KMS-11 (cell line): ENCODE data around the gene PTPRF.

Source experiments
- H2AFZ ChIP-seq: fragments of 200-600 bp; sonication (generic); 2 replicates; pipeline ENCODE4 v1.6.1; 2016; ENCODE audit warnings: antibody characterized with exemption, mixed run types, low read depth
- H3K27ac ChIP-seq: fragments of 200-600 bp; sonication (generic); 2 replicates; pipeline ENCODE4 v1.6.1; 2016; ENCODE audit warnings: mild to moderate bottlenecking, mixed run types
- H3K27me3 ChIP-seq: fragments of 200-600 bp; sonication (generic); 2 replicates; pipeline ENCODE4 v1.6.1; 2017; ENCODE audit warnings: mild to moderate bottlenecking, low read depth, mixed run types, moderate library complexity; ENCODE audit not compliant: insufficient read depth
- H3K36me3 ChIP-seq: fragments of 200-600 bp; sonication (generic); 2 replicates; pipeline ENCODE4 v1.6.1; 2017; ENCODE audit warnings: mild to moderate bottlenecking, mixed run types; ENCODE audit not compliant: insufficient read depth
- H3K4me1 ChIP-seq: fragments of 200-600 bp; sonication (generic); 2 replicates; pipeline ENCODE4 v1.6.1; 2016; ENCODE audit warnings: mild to moderate bottlenecking, low read depth, mixed run types; ENCODE audit not compliant: poor library complexity, severe bottlenecking
- H3K4me2 ChIP-seq: fragments of 200-600 bp; sonication (generic); 2 replicates; pipeline ENCODE4 v1.7.0; 2016; ENCODE audit warnings: mild to moderate bottlenecking, mixed run types
- H3K4me3 ChIP-seq: fragments of 200-600 bp; sonication (generic); IDR thresholded peaks from 2 replicates; pipeline ENCODE4 v1.6.1; 2017; ENCODE audit warnings: low read depth, low read length, mixed read lengths; ENCODE audit not compliant: insufficient read depth
- H3K79me2 ChIP-seq: fragments of 200-600 bp; sonication (generic); 2 replicates; pipeline ENCODE4 v1.6.1; 2016; ENCODE audit warnings: low read depth, mixed run types; ENCODE audit not compliant: insufficient read depth
- H3K9ac ChIP-seq: fragments of 200-600 bp; sonication (generic); 2 replicates; pipeline ENCODE4 v1.6.1; 2016; ENCODE audit warnings: mild to moderate bottlenecking, mixed run types
- H4K20me1 ChIP-seq: fragments of 200-600 bp; sonication (generic); 2 replicates; pipeline ENCODE4 v1.6.1; 2016; ENCODE audit warnings: mild to moderate bottlenecking, mixed run types; ENCODE audit not compliant: insufficient read depth
- TF ChIP-seq, protein P1 (sequence below): fragments of 200-600 bp; sonication (generic); conservative IDR thresholded peaks from 2 replicates; pipeline ENCODE4 v1.6.1; 2017; ENCODE audit warnings: low read depth, mild to moderate bottlenecking, antibody characterized with exemption, low read length, moderate library complexity, mixed read lengths

The PTPRF gene

DNA sequence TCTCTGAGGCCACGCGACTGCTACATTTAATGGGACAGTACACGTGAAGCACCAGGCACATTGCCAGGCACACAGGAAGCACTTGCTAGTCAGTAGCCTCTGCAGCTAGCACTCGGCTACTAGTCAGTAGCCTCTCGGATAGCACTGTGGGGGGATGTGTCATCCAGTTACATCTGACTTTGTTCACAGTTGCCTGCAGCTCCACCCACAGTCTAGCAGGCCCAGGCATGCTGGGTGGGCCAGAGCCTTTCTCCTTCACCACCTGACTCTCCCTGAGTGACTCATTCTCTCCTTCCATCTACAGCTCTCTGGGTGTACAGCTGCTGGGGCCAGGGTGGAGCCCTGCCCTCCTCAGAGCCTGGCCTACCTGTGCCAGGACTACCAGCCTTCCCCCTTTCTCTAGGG, 51.5 kb downstream of the PTPRF start:
- H2AFZ ChIP-seq, result no peak overlapping the region
- no peak overlapping the region for H3K4me3 ChIP-seq
- H3K27me3 ChIP-seq, result no peaks in the 10 kb centered on the region
- no peak overlapping the region for H3K4me2 ChIP-seq
- no peaks in the 10 kb centered on the region for H4K20me1 ChIP-seq
- TF ChIP-seq, protein P1, sequence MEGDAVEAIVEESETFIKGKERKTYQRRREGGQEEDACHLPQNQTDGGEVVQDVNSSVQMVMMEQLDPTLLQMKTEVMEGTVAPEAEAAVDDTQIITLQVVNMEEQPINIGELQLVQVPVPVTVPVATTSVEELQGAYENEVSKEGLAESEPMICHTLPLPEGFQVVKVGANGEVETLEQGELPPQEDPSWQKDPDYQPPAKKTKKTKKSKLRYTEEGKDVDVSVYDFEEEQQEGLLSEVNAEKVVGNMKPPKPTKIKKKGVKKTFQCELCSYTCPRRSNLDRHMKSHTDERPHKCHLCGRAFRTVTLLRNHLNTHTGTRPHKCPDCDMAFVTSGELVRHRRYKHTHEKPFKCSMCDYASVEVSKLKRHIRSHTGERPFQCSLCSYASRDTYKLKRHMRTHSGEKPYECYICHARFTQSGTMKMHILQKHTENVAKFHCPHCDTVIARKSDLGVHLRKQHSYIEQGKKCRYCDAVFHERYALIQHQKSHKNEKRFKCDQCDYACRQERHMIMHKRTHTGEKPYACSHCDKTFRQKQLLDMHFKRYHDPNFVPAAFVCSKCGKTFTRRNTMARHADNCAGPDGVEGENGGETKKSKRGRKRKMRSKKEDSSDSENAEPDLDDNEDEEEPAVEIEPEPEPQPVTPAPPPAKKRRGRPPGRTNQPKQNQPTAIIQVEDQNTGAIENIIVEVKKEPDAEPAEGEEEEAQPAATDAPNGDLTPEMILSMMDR, result no peak
- H3K36me3 ChIP-seq, result no peaks in the 10 kb centered on the region
- no peak overlapping the region for H3K27ac ChIP-seq
- H3K4me1 ChIP-seq, result no peaks in the 10 kb centered on the region
- H3K9ac ChIP-seq, result no peak overlapping the region
- no peaks in the 10 kb centered on the region for H3K79me2 ChIP-seq

DNA sequence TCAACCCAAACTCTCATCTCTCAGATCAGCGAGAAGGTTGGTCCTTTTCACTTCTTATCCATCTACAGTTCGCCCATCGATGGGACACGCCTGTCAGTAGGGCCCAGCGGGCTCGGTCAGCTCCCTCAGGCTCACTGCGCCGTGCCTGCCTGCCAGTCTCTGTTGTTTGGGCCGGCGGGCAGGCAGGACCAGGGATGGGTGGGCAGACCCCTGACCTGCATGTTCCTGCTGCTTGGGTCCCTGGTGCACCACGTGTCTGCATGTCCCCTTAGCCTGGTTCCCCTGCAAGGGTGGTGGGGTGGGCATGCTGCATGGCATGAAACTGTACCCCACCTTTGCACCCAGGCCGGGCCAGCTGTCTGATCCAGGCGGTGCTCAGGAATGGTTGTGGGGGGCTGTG, 52.4 kb downstream of the PTPRF start:
- no peaks in the 10 kb centered on the region for H3K36me3 ChIP-seq

DNA sequence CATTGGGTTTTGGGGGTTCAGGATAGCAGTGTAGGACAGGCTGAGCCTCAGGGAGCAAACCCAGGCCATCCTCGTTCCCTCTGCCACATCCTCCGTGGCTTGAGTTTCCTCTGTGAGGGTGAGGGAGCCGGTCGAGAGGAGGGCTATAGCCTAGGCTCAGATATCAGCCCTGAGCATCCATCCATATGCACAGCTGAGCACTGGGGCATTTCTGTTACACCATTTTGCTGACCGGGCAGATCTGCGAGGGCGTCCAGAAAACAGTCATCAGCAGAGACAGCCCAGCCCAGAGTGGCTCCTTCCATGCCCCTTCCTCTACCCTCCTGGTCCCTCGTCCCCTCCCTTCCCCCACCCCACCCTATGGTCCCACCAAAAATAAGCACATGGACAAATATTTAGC, 53.5 kb downstream of the PTPRF start:
- Histone ChIP-seq H2AFZ (no peak overlapping the region), H3K36me3 (no peaks in the 10 kb centered on the region), H3K9ac (no peak overlapping the region)

More for the DNA sequence above, 52.4 kb downstream of the PTPRF start:
- no peak overlapping the region for H3K4me3 ChIP-seq
- no peak overlapping the region for H3K4me2 ChIP-seq
- no peaks in the 10 kb centered on the region for H3K27me3 ChIP-seq
- TF ChIP-seq, protein P1, result no peak
- H3K4me1 ChIP-seq, result no peaks in the 10 kb centered on the region
- H4K20me1 ChIP-seq, result no peaks in the 10 kb centered on the region
- no peaks in the 10 kb centered on the region for H3K79me2 ChIP-seq
- no peak overlapping the region for H2AFZ ChIP-seq
- H3K27ac ChIP-seq, result no peak overlapping the region
- H3K9ac ChIP-seq, result no peak overlapping the region

DNA sequence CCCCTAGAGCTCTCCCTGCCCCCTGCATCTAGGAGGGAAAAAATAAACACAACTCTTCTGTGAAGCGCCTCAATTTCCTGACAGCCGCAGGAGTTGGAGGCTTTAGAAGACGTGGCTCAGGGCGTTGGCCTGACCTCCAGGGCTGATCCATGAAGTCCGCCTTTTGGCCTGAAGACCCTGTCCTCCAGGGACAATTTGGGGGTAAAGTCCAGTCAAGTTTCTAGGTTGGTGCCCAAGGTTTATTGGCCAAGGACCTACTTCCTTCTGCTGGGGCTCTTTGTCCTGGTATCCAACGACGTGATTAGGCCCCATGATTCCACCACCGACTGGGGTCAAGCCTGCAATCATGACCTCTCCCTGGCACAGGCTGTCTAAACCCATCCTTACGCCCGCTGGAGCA, 54.9 kb downstream of the PTPRF start:
- H3K4me1 ChIP-seq, result no peaks in the 10 kb centered on the region
- no peaks in the 10 kb centered on the region for H4K20me1 ChIP-seq
- TF ChIP-seq, protein P1, result no peak
- no peak overlapping the region for H2AFZ ChIP-seq
- no peaks in the 10 kb centered on the region for H3K79me2 ChIP-seq
- no peak overlapping the region for H3K9ac ChIP-seq
- H3K4me2 ChIP-seq, result no peak overlapping the region
- no peaks in the 10 kb centered on the region for H3K27me3 ChIP-seq
- H3K4me3 ChIP-seq, result no peak overlapping the region
- no peaks in the 10 kb centered on the region for H3K36me3 ChIP-seq
- H3K27ac ChIP-seq, result no peak overlapping the region

More for the DNA sequence above, 53.5 kb downstream of the PTPRF start:
- H3K79me2 ChIP-seq, result no peaks in the 10 kb centered on the region
- no peaks in the 10 kb centered on the region for H3K4me1 ChIP-seq
- H3K4me2 ChIP-seq, result no peak overlapping the region
- H3K4me3 ChIP-seq, result no peak overlapping the region
- TF ChIP-seq, protein P1, result no peak
- H4K20me1 ChIP-seq, result no peaks in the 10 kb centered on the region
- H3K27me3 ChIP-seq, result no peaks in the 10 kb centered on the region
- no peak overlapping the region for H3K27ac ChIP-seq
